ENCODE measurements around the gene CERCAM. TPM values are rescaled to one million over a fixed set of nuclear protein-coding genes. Genes with fewer than 3 reads are reported as not detected.
A peak's percentile ranks its signal among the peaks of the same experiment; 100 is the strongest.

Gene CERCAM
- total and polyA plus RNA-seq, 2 of the 4 experiments (the other 2 are of a cell fraction) = 15.1 to 118 TPM

- no peak overlapping the region for H4K8ac ChIP-seq (ENCODE audit: low read depth in 2 of 2, low read length in 2 of 2)
- peaks cover 4% of the 10 kb centered on the region; the same call in 1 of the 2 replicates for H3K9me1 ChIP-seq (ENCODE audit: insufficient read depth, low read length)
- ChIA-PET CTCF (interaction anchor here (1.5 kb wide), 1 partner anchor 48 kb away, joined by 3 read pairs; no protein-coding TSS in a partner anchor), POLR2A (ENCODE audit: unreplicated experiment) (no interaction called here)
- no peak overlapping the region for H2AFZ ChIP-seq (replicated peaks; ENCODE audit: low read length, poor library complexity)
- H3K4me1 ChIP-seq (ENCODE audit: control insufficient read depth, insufficient read depth, low read length) = peaks cover 6% of the 10 kb centered on the region
- H3K14ac ChIP-seq (replicated peaks; ENCODE audit: low read depth, low read length) = no peak overlapping the region; the same call in 1 of the 2 replicates
- no peak overlapping the region for H3K23ac ChIP-seq (ENCODE audit: low read depth, low read length)
- dilution Hi-C loops (cut with HindIII; ENCODE audit: low sequenced_read_pairs, unreplicated experiment) = no loop called here
- H4K5ac ChIP-seq (ENCODE audit: low read depth, low read length) = no peak overlapping the region
- no peak overlapping the region for H3K4me2 ChIP-seq (ENCODE audit: low read depth, low read length)
- H2AK5ac ChIP-seq (ENCODE audit: low read depth, low read length) = no peak overlapping the region
- no peaks in the 10 kb centered on the region for H3K9me3 ChIP-seq (ENCODE audit: control insufficient read depth, insufficient read depth, low read length)
- no peak overlapping the region for H3K4me3 ChIP-seq (ENCODE audit: insufficient read depth, low read depth, low read length)
- H3K27me3 ChIP-seq (ENCODE audit: control insufficient read depth, insufficient read depth, low read length) = peaks cover 15% of the 10 kb centered on the region
- no TSS peak for BruUV-seq (replicated peaks)
- peak; percentile 18; the same call in 1 of the 2 replicates for TF ChIP-seq CTCF (conservative IDR thresholded peaks at IDR 0.05; ENCODE audit: low read depth, low read length)
- TF ChIP-seq FOS (IDR thresholded peaks at IDR 0.05; ENCODE audit: low read depth, low read length) = no peak
- TF ChIP-seq NFE2L2 (IDR thresholded peaks at IDR 0.05; ENCODE audit: low read depth, low read length) = no peak
- no peak for TF ChIP-seq POLR2A (IDR thresholded peaks at IDR 0.05; ENCODE audit: low read depth, low read length)
- DNase-seq = no peak
- H2BK15ac ChIP-seq (ENCODE audit: low read depth, low read length) = no peak overlapping the region
- no peaks in the 10 kb centered on the region for H3K36me3 ChIP-seq (ENCODE audit: control insufficient read depth, insufficient read depth, low read length)
- no peak; the same call in 1 of the 2 replicates for ATAC-seq (ENCODE audit: low read depth)
- H4K20me1 ChIP-seq (ENCODE audit: insufficient read depth, low read length) = no peaks in the 10 kb centered on the region
- H2BK120ac ChIP-seq (ENCODE audit: low read depth, low read length) = no peak overlapping the region
- H3K79me1 ChIP-seq (ENCODE audit: low read depth in 1 of 2, low read length in 2 of 2) = no peaks in the 10 kb centered on the region
- no peak overlapping the region for H2AK9ac ChIP-seq (replicated peaks; ENCODE audit: low read depth, low read length, poor library complexity)
- H3K9ac ChIP-seq (ENCODE audit: low read depth, low read length) = no peak overlapping the region
- no peak overlapping the region for H2BK5ac ChIP-seq (ENCODE audit: low read depth, low read length, poor library complexity, severe bottlenecking)
- H3K27ac ChIP-seq (ENCODE audit: insufficient read depth, low read length) = no peak overlapping the region
- in situ Hi-C loops (cut with MboI; ENCODE audit: low sequenced_read_pairs) = no loop called here
- H3K4ac ChIP-seq (ENCODE audit: low read depth, low read length) = no peak overlapping the region
- H2BK20ac ChIP-seq (ENCODE audit: low read depth, low read length) = no peak overlapping the region
- no peak overlapping the region for H3K18ac ChIP-seq (ENCODE audit: low read depth, low read length)
- no peak overlapping the region for H4K91ac ChIP-seq (ENCODE audit: insufficient read depth, low read depth, low read length)
- intact Hi-C loops (cut with micrococcal nuclease) = no loop called here
- H3K56ac ChIP-seq (ENCODE audit: extremely low read depth, insufficient read depth, low read length) = no peak overlapping the region
- WGBS, 2 experiments (ENCODE audit: extremely low coverage in 2 of 2, insufficient read length in 1 of 2) = 64% methylated on average over 4 of the region's 6 CpGs; no CpG with 5 or more reads in 1 of the 2 experiments
Observed at GRCh38 chr9:128409978-128410377, 10.7 kb upstream of the CERCAM start.

All from IMR-90 (cell line).